GM19193 (cell line): ENCODE data around the gene CALML5.

ENCODE experiments used
- POLR2A ChIP-seq: IDR thresholded peaks from 4 replicates; pipeline ENCODE4 v1.6.1; 2011; ENCODE audit not compliant: insufficient read depth, insufficient read length; ENCODE audit errors: extremely low read depth

The CALML5 gene

DNA sequence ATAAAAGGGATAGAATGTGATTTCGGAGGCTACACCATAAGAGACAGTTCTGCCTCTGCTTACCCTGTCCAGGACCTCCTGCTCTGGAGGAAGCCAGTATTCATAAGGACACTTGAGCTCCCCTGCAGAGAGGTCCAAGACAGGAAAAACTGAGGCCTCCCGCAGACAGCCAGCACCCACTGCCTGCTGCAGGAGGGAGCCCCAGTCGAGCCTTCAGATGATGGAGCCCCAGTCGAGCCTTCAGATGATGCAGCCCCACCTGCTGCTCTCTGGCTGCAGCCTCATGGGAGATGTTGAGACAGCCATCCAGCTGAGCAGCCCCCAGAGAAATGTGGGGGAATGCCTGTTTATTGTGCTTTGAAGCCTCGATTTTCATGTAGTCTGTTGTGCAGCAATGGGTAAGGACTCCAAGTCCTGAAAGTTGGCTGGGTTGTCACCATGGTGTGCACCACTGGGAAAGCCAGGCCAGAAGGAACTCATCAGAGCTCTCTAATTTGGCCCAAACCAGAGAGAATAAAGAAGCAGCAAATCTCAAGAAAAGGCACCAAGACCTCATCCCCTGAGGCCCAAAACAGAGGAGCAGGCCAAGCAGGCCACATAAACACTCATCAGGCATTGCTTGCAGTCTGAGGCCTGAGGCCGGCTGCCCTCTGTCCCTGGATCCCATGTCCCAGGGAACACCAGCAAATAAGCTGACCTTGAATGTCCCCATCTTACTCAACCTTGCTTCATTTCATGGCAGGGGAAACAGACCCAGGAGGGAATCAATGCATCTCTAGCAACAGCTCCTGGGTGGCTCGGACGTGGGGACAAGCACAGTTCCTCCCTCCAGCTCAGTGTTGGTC, 30.9 kb downstream of the CALML5 start:
- no peak for TF ChIP-seq POLR2A

DNA sequence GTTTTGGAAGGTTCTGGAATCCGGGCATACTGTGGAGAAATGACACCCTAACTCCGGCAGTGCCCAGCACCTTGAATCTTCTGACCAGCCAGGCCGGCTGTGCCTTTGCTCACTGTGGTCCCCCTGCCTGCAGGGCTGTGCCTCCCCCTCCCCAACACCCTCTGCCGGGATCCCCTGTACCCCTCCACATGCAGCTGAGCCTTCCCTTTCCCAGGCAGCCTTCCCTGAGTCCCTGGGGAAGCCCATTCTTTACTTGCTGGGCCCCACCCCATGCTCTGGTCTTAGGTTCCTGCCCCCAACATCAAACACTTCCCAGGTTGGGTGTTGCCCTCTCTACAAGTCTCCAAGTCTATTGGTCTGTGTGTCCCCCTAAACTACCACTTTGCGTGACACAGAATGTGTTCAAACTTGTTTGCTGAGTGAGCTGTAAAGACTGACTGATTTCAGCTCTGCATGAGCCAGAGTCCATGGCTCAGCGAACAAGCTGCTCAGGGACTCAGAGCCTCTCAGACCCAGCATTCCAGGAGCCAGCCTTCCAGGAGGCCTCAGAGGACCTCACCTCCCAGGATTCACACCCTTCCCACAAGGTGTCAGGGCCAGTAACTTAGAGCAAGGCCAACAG, 31.6 kb downstream of the CALML5 start:
- no peak for TF ChIP-seq POLR2A

DNA sequence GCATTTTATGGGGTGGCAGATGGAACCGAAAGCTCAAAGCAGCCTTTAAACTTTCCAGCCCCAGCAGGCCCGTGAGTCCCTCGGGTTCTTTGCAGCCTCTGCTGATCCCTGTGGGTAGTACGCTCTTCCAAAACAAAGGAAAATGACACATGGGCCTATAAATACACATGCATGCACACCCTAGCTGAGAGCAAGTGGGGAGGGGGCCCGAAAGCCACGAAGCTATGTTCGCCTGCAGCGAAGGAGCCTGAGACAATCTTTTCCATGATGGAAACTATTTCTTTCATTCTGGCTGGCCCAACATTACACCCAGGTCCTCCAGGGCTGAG, 32.2 kb downstream of the CALML5 start:
- TF ChIP-seq POLR2A, result no peak

DNA sequence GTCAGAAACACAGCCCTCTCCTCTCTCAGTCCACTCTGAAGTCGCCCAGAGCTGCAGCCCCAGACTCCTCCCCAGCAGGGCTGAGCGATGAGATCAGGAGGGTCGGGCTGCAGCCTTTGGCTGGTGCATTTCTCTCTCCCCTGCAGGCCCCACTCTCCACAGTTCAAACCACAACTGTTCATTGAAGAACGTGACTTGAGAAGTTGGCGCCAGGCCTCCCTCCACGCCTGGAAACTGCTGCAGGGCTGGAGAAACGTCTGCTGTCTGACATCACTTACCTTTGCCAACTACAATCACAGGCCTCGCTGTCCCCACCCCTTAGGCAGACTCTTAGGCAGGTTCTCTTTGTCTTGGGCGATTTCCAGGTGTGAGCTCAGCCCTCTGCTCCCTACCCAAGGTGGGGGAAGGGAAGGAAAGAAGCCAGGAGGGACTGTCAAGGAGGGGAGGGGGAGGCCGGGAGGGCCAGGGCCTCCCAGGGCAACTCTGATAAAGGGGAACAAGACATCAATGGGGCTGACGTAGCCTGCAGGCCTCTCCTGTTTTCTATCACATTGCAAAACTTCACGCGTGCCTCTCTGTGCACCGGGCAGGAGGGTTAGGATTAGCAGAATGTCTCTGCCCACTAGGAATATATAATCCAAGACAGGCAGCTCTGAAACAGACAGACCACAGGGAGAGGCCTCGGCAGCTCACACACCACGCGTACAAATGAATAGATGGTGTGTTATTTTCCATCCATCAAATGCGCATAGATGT, 32.7 kb downstream of the CALML5 start:
- no peak for TF ChIP-seq POLR2A

DNA sequence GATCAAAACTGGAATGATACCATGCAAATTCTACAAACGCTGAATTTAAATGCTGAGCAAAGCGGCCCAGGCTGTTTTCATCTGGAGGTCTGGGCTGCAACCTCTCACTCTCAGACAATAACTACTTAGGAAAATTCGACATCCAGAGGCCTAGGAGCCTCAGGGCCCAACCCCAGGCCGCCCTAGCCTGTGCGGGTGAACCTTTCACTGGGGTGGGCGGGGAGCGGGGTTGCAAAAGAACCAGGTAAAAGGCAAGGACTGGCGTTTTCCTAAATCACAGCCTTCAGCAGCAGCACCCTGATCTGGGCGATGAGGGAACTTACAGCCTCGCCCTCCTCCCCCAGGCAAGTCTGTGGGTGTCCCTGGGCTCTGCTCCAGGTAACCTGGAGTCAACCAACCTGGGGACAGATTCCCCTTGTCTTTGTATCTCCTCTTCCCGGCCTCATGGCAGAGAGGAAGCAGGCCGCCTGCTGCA, 33.4 kb downstream of the CALML5 start:
- TF ChIP-seq POLR2A, result no peak

DNA sequence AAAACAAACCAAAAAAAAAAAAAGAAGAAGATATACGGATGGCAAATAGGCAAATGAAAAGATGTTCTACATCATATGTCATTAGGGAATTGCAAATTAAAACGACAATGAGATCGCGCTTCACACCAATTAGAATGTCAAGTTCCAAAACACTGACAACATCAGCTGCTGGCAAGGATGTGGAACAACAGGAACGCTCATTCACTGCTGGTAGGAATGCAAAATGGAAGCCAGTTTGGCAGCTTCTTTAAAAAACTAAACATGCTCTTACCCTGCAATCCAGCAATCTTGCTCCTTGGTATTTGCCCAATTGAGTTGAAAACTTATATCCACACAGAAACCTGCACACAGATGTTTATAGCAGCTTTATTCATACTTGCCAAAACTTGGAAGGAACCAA, 34.8 kb downstream of the CALML5 start:
- TF ChIP-seq POLR2A, result no peak

DNA sequence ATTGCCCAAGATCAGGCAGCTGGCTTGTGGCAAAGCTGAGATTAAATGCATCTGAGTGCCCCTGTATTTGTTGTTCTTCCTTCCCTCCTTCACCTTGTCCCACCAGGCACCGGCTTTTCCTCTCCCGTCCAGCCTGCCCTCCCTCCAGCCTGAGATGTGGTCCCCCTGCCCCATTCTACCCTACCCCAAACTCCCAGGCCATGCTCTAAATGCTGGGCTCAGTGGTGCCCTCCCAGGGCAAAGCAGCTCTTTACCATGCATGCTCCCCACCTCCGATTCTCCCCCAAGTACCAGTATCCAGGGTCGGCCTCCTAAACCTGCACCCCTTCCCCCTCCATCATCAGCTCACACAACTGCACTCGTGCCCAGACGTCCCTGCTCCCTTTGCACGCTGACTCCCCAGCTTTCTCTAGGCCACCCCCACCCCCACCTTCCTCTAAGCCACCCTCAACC, 36.5 kb downstream of the CALML5 start:
- no peak for TF ChIP-seq POLR2A

DNA sequence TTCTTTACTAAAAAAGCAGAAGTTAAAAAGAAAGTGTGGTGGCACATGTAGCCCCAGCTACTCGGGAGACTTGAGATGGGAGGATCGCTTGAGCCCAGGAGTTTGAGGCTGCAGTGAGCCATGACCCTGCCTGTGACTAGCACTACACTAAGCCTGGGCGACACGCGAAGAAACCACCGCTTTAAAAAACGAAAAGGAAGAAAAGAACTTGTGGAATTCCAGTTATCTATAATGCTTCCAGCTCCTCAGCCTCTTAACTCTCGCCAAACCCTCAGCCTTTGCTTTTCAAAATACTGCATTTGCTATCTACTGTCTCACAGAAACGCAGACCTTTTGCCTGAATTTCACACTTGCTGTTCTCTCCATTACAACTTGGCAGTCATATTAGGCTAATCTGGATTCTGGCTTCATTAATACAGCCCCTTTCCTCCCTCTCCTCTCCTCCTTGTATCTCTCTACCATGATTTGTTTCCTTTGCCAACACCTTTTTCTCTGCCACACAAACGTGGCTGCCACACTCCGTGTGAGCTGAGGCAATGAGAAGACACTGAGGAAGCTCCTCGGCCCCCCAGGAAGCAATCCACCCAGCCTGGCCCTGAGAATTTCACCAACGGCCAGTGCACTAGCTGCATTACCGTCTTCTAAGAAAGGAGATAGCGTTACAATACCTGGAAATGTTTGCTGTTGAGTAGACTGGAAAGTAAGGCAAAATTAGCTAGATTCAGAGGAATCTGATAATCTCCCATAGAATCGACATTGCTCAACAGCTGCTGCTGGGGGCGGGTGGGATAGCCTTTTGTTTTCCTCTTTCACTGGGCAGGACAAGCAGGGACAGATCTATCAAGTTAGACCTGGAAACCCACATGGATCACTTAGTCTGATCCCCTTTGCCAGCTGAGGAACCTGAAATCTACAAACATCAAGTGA, 37.2 kb downstream of the CALML5 start:
- TF ChIP-seq POLR2A, result no peak

DNA sequence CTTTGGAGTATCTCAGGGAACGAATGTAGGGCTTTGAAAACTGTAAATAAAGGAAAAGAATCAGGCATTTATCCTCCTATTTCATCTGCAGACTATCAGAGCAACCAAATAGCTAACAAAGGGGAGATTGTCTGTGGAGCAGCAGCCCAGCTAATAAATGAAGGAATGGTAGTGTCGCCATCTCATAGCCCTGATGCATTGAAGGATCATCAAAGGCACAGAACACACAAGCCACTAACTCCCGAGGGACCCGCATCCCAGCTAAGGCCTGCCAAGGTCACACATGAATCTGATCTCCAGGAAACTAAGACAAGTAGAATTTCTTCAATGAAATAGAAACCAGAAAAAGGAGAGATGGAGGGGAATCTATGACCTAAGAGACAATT, 38.2 kb downstream of the CALML5 start:
- TF ChIP-seq POLR2A, result no peak

DNA sequence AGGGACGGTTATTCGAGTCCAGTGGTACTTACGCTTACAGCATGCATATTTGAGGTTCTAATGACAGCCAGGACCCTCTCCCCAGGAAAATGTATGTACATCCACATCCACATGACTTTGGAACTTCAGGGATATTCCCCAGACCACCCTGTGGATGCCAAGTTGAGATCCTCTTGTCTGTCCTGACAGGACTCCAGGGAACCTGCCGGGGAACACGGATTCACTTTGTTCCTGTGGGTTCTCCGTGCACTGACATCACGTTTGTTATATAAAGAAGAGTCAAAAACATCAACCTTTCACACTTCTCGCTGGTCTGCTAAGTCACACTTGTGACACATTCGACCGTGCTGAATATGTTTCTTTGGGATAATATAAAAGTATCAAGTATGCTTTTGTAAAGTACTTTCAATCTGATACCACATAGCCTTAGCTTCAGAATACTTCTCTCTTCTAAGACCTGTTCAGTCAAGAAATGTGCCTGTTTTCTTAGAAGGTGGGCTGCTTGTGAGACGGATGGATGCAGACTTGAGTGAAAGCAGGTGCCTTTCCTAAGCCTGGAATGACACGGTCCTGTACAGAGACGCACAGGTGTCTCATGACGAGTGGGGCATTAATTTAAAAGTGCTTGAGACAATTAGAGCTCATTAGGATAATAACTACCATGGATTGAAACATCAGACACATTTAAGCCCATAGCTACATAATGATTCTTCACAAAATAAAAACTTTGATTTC, 38.7 kb downstream of the CALML5 start:
- no peak for TF ChIP-seq POLR2A

DNA sequence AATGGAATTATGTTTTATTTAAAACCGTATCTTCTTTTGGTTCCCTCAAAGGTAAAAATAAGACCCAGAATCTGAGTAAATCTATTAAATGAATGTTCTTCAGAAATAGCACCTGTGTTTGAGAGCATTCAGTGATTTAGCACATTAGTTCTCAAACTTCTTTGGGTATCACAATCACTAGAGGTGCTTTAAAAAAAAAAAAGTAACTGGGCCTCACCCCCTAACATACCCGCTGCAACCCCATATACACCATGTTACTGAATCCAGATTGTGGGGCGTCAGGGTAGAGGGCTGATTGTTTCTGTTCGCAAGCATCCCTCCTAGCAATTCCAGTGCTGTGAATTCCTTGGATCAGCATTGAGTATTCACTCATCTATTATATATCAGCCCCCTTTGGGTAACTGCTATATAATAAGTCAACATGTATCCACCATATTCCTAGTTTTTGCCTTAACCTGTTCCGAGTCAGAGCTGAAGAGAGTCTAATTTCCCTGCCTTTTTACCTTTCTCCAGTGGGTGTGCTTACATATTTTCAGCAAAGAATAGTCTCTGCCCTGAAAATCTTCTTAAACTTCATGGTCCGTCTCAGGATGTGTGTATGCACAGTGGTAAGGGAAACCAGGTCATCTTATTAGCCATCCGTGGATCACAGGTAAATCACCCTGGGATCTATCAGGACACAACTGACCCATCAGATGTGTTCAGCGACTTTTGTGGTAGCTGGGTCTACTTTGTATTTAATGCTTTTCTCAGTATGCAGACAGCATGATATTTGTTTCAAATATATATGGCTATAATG, 40.2 kb downstream of the CALML5 start:
- no peak for TF ChIP-seq POLR2A

DNA sequence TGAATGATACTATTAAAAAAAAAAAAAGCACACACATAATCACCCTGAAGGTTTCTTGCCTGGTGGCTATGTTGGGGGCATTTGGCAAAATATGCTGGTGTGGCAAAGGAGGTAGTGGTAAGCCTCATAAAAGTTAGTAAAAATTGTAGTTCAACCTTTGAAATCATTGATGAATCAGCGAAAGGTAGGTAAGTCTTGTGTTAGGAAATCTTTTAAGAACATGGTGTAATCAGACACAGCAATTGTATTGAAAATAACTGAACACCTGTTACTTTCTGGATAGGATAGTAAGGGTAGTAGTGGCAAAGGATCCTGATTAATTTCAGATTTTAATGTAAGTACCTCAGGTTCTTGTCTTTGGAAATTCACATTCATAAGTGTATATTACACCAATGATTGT, 40.9 kb downstream of the CALML5 start:
- no peak for TF ChIP-seq POLR2A

DNA sequence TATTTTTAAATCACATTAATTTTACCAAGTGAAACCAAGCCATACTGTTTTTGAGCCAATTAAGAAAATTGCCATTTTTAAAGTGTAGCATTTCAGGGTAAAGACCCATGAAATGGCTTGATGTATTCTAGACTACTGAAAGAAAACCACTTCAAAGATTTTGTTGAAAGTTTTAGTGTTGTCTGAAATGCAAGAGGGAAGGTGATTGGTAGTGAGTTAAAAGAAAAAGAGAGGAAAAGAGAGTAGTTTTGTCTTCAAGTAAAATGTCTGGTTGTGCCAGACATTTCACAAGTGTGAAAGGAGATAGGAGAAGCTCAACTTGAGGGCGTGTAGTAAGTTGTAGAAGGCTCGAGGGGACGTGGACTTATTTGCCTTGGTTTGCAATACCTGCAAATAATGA, 41.6 kb downstream of the CALML5 start:
- no peak for TF ChIP-seq POLR2A

DNA sequence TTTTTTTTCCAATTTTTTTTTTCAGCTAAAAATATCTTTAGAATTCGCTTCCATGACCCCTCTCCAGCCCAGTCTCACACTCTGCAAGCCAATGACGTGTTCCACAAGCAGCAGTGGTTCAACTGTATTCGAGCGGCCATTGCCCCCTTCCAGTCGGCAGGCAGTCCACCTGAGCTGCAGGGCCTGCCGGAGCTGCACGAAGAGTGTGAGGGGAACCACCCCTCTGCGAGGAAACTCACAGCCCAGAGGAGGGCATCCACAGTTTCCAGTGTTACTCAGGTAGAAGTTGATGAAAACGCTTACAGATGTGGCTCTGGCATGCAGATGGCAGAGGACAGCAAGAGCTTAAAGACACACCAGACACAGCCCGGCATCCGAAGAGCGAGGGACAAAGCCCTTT, 42.8 kb downstream of the CALML5 start:
- no peak for TF ChIP-seq POLR2A
